H9 (cell line): ENCODE results near the gene WDR27. TPM values are rescaled to one million over a fixed set of nuclear protein-coding genes. Genes with fewer than 3 reads are reported as not detected.

ENCODE experiments used
- DNase-seq: peaks from one replicate; pipeline ENCODE4 v3.0.0-alpha.2; 2017
- H2AFZ ChIP-seq: one replicate; pipeline ENCODE4 v1.6.1; 2013; ENCODE audit warnings: mild to moderate bottlenecking, low read length, control low read depth, moderate library complexity
- H2AK5ac ChIP-seq: 2 replicates; pipeline ENCODE4 v1.6.1; 2013; ENCODE audit warnings: low read length, control low read depth, mixed read lengths; ENCODE audit not compliant: insufficient read length
- H2BK120ac ChIP-seq: one replicate; pipeline ENCODE4 v1.6.1; 2013; ENCODE audit warnings: low read depth, mild to moderate bottlenecking, low read length, control low read depth, inconsistent platforms; ENCODE audit not compliant: poor library complexity, severe bottlenecking
- H2BK12ac ChIP-seq: 2 replicates; pipeline ENCODE4 v1.6.1; 2013; ENCODE audit warnings: low read length, control low read depth, mixed read lengths, low read depth; ENCODE audit not compliant: insufficient read length
- H2BK15ac ChIP-seq: 2 replicates; pipeline ENCODE4 v1.6.1; 2013; ENCODE audit warnings: low read depth, low read length, control low read depth
- H2BK20ac ChIP-seq: one replicate; pipeline ENCODE4 v1.6.1; 2013; ENCODE audit warnings: low read depth, mild to moderate bottlenecking, low read length, control low read depth, inconsistent platforms; ENCODE audit not compliant: poor library complexity, severe bottlenecking
- H2BK5ac ChIP-seq: 2 replicates; pipeline ENCODE4 v1.6.1; 2013; ENCODE audit warnings: low read length, control low read depth, mixed read lengths; ENCODE audit not compliant: insufficient read length
- H3K14ac ChIP-seq: 2 replicates; pipeline ENCODE4 v1.6.1; 2013; ENCODE audit warnings: low read length, control low read depth; ENCODE audit not compliant: insufficient read depth
- H3K18ac ChIP-seq: 2 replicates; pipeline ENCODE4 v1.6.1; 2013; ENCODE audit warnings: low read depth, mild to moderate bottlenecking, mixed read lengths, low read length, control low read depth; ENCODE audit not compliant: insufficient read length
- H3K23ac ChIP-seq: 2 replicates; pipeline ENCODE4 v1.6.1; 2013; ENCODE audit warnings: low read length, control low read depth, mixed read lengths, low read depth; ENCODE audit not compliant: insufficient read length
- H3K23me2 ChIP-seq: 2 replicates; pipeline ENCODE4 v1.6.1; 2013; ENCODE audit warnings: low read depth, mild to moderate bottlenecking, mixed read lengths, low read length, control low read depth; ENCODE audit not compliant: insufficient read length, poor library complexity, severe bottlenecking
- H3K27ac ChIP-seq: 2 replicates; pipeline ENCODE4 v1.5.1; 2013; ENCODE audit warnings: low read length, control low read depth, mixed read lengths, low read depth; ENCODE audit not compliant: insufficient read length
- H3K27me3 ChIP-seq: 2 replicates; pipeline ENCODE4 v1.6.1; 2013; ENCODE audit warnings: low read length, control low read depth, inconsistent platforms; ENCODE audit not compliant: insufficient read depth
- H3K4ac ChIP-seq: 2 replicates; pipeline ENCODE4 v1.6.1; 2013; ENCODE audit warnings: low read depth, mild to moderate bottlenecking, control low read depth, inconsistent platforms, low read length, moderate library complexity
- H3K4me1 ChIP-seq: 2 replicates; pipeline ENCODE4 v1.6.1; 2013; ENCODE audit warnings: low read length, control low read depth, inconsistent platforms; ENCODE audit not compliant: insufficient read depth
- H3K4me2 ChIP-seq: 2 replicates; pipeline ENCODE4 v1.6.1; 2013; ENCODE audit warnings: low read length, control low read depth, mixed read lengths; ENCODE audit not compliant: insufficient read length, insufficient read depth
- H3K56ac ChIP-seq: 2 replicates; pipeline ENCODE4 v1.6.1; 2013; ENCODE audit warnings: low read depth, mild to moderate bottlenecking, mixed read lengths, low read length, control low read depth; ENCODE audit not compliant: insufficient read length
- H3K79me1 ChIP-seq: 2 replicates; pipeline ENCODE4 v1.6.1; 2013; ENCODE audit warnings: low read depth, mild to moderate bottlenecking, moderate library complexity, low read length, control low read depth, inconsistent platforms; ENCODE audit not compliant: insufficient read depth, poor library complexity, severe bottlenecking
- H3K79me2 ChIP-seq: 2 replicates; pipeline ENCODE4 v1.6.1; 2013; ENCODE audit warnings: low read length, control low read depth, inconsistent platforms; ENCODE audit not compliant: insufficient read depth
- H3K9ac ChIP-seq: 2 replicates; pipeline ENCODE4 v1.6.1; 2013; ENCODE audit warnings: low read length, control low read depth, mixed read lengths; ENCODE audit not compliant: insufficient read length; ENCODE audit errors: extremely low read depth
- H3K9me3 ChIP-seq: one replicate; pipeline ENCODE4 v1.6.1; 2013; ENCODE audit warnings: low read depth, low read length, inconsistent platforms; ENCODE audit not compliant: control insufficient read depth
- H3T11ph ChIP-seq: one replicate; pipeline ENCODE4 v1.6.1; 2013; ENCODE audit warnings: mild to moderate bottlenecking, low read length, control low read depth, inconsistent platforms
- H4K20me1 ChIP-seq: one replicate; pipeline ENCODE4 v1.6.1; 2013; ENCODE audit not compliant: control insufficient read depth, insufficient read length, insufficient read depth
- H4K5ac ChIP-seq: 2 replicates; pipeline ENCODE4 v1.6.1; 2013; ENCODE audit warnings: low read depth, mild to moderate bottlenecking, mixed read lengths, low read length, control low read depth; ENCODE audit not compliant: insufficient read length
- H4K8ac ChIP-seq: replicated peaks from 2 replicates; pipeline ENCODE4 v1.6.1; 2013; ENCODE audit warnings: low read length, control low read depth, mixed read lengths, low read depth; ENCODE audit not compliant: insufficient read length
- H4K91ac ChIP-seq: 2 replicates; pipeline ENCODE4 v1.6.1; 2013; ENCODE audit warnings: low read depth, mild to moderate bottlenecking, moderate library complexity, mixed read lengths, low read length, control low read depth; ENCODE audit not compliant: insufficient read length
- H3K27ac Mint-ChIP-seq, 3 experiments: 2 replicates in 2 of 3; 3 replicates in 1 of 3; pipeline ENCODE4 v1.8.0; 2020 to 2021; ENCODE audit warnings: mixed read lengths in 3 of 3, mild to moderate bottlenecking in 1 of 3, moderate library complexity in 1 of 3
- H3K27me3 Mint-ChIP-seq: 2 replicates; pipeline ENCODE4 v1.8.0; 2021; ENCODE audit warnings: low read depth, mild to moderate bottlenecking, moderate library complexity, mixed read lengths
- H3K36me3 Mint-ChIP-seq, 3 experiments: 2 replicates in 2 of 3; 3 replicates in 1 of 3; pipeline ENCODE4 v1.8.0; 2020 to 2021; ENCODE audit warnings: low read depth in 3 of 3, mixed read lengths in 3 of 3; ENCODE audit not compliant: insufficient read depth in 1 of 3
- H3K4me1 Mint-ChIP-seq, 2 experiments: 2 replicates each; pipeline ENCODE4 v1.8.0; 2020; ENCODE audit warnings: mixed read lengths in 2 of 2
- H3K4me3 Mint-ChIP-seq, 2 experiments: 2 replicates in 1 of 2; 3 replicates in 1 of 2; pipeline ENCODE4 v1.8.0; 2020 to 2021; ENCODE audit warnings: mild to moderate bottlenecking in 2 of 2, mixed read lengths in 2 of 2, moderate library complexity in 1 of 2
- H3K9me3 Mint-ChIP-seq, 2 experiments: 2 replicates in 1 of 2; 3 replicates in 1 of 2; pipeline ENCODE4 v1.8.0; 2020; ENCODE audit warnings: mild to moderate bottlenecking in 2 of 2, mixed read lengths in 2 of 2, moderate library complexity in 1 of 2
- WGBS: extraction: QIAGEN DNeasy Blood & Tissue Kit; methylation state at CpG from one replicate; pipeline ENCODE4 v1.1.7; 2013; ENCODE audit warnings: missing lambda C conversion rate, low lambda C conversion rate, mixed read lengths; ENCODE audit not compliant: insufficient read length; ENCODE audit errors: extremely low coverage; 5-methylcytosine and 5-hydroxymethylcytosine counted together
- total RNA-seq: library from RNA; stranded (reverse); gene quantifications from 2 replicates; pipeline ENCODE4 v1.2.1, GENCODE V29; 2021
- TF ChIP-seq, protein P1 (sequence below): fragments of 200-600 bp; sonication (generic); conservative IDR thresholded peaks from 3 replicates; pipeline ENCODE4 v1.8.0; 2021; ENCODE audit warnings: antibody characterized with exemption, mild to moderate bottlenecking

Gene WDR27
- total RNA-seq, 1 experiment from 2014 or later = 48.7 TPM

DNA sequence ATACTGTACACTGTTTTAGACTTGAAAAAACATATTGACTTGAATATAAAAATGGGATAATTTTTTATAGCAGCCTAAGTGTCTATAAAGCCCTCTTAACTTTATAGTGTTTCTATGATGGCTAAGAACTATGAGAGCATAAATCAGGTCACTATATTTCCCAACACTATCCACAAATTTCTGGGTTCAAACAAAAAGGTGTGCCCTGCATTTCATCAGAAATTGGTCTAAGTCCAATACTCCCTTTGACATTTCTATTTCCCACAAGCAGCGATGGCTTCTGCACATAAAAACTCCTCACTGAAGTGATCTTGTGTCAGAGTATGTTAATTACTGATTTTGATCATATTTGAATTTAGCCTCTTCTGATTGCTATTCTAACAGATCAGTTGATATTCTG lies 143.9 kb downstream of the WDR27 start:
- no peak overlapping the region for H3K27ac Mint-ChIP-seq
- H3K4ac ChIP-seq = no peak overlapping the region
- no peak overlapping the region for H3K9ac ChIP-seq
- no peak overlapping the region for H2BK120ac ChIP-seq
- no peaks in the 10 kb centered on the region for H3K9me3 Mint-ChIP-seq
- H4K5ac ChIP-seq = no peak overlapping the region
- H4K8ac ChIP-seq = no peak overlapping the region
- no peaks in the 10 kb centered on the region for H3K27me3 ChIP-seq
- H3K4me1 Mint-ChIP-seq = peaks cover 3 to 4% of the 10 kb centered on the region in 2 experiments; a peak in 2 of 4 replicates
- H3K14ac ChIP-seq = no peak overlapping the region
- no peaks in the 10 kb centered on the region for H3K23me2 ChIP-seq
- WGBS = no CpG with 5 or more reads among the region's 1 CpG
- no peak for DNase-seq
- H3K4me3 Mint-ChIP-seq = no peak overlapping the region
- no peak overlapping the region for H2BK20ac ChIP-seq
- H2AK5ac ChIP-seq = no peak overlapping the region
- no peaks in the 10 kb centered on the region for H3K27me3 Mint-ChIP-seq
- H2BK5ac ChIP-seq = no peak overlapping the region
- H4K91ac ChIP-seq = no peak overlapping the region
- H3K4me1 ChIP-seq = no peaks in the 10 kb centered on the region
- H3K56ac ChIP-seq = no peak overlapping the region
- H3K27ac ChIP-seq = no peak overlapping the region
- H3K79me2 ChIP-seq = no peaks in the 10 kb centered on the region
- no peak overlapping the region for H3K4me2 ChIP-seq
- peaks cover 7 to 19% (median 10%) of the 10 kb centered on the region in 3 experiments; a peak in 5 of 7 replicates for H3K36me3 Mint-ChIP-seq
- H2BK12ac ChIP-seq = no peak overlapping the region
- no peaks in the 10 kb centered on the region for H3K9me3 ChIP-seq
- H2AFZ ChIP-seq = no peak overlapping the region
- TF ChIP-seq, protein P1, sequence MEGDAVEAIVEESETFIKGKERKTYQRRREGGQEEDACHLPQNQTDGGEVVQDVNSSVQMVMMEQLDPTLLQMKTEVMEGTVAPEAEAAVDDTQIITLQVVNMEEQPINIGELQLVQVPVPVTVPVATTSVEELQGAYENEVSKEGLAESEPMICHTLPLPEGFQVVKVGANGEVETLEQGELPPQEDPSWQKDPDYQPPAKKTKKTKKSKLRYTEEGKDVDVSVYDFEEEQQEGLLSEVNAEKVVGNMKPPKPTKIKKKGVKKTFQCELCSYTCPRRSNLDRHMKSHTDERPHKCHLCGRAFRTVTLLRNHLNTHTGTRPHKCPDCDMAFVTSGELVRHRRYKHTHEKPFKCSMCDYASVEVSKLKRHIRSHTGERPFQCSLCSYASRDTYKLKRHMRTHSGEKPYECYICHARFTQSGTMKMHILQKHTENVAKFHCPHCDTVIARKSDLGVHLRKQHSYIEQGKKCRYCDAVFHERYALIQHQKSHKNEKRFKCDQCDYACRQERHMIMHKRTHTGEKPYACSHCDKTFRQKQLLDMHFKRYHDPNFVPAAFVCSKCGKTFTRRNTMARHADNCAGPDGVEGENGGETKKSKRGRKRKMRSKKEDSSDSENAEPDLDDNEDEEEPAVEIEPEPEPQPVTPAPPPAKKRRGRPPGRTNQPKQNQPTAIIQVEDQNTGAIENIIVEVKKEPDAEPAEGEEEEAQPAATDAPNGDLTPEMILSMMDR = no peak
- H3T11ph ChIP-seq = no peak overlapping the region
- no peak overlapping the region for H3K18ac ChIP-seq
- no peak overlapping the region for H2BK15ac ChIP-seq
- no peaks in the 10 kb centered on the region for H3K79me1 ChIP-seq
- no peak overlapping the region for H3K23ac ChIP-seq
- no peaks in the 10 kb centered on the region for H4K20me1 ChIP-seq
